Cardiac fibroblast (primary cell): Measurements from ENCODE around the gene ENTPD6.
"Not testable (repeated sequence)": the region's sequence is repeated elsewhere in the genome, so short reads cannot be mapped to it uniquely, and the experiment has no call there.

Source experiments
- DNase-seq, 2 donors: peaks; one replicate each; pipeline versions ENCODE4 v3.0.0 to v3.0.0-alpha.2; 2010; ENCODE audit warnings: low read depth in 2 of 2
- H3K4me3 ChIP-seq, 2 donors: replicated peaks in 1 of 2; 1 replicate in 1 of 2; 2 replicates in 1 of 2; pipeline ENCODE4 v1.5.1; 2011; ENCODE audit warnings: low read depth in 2 of 2, low read length in 2 of 2, mild to moderate bottlenecking in 2 of 2, moderate library complexity in 1 of 2
- CTCF ChIP-seq: IDR thresholded peaks from one replicate; pipeline ENCODE4 v1.5.1; 2011; ENCODE audit warnings: low read depth, mild to moderate bottlenecking, low read length, inconsistent platforms

ENTPD6 gene

GRCh38 chr20:25258476-25258805 is 62.9 kb downstream of the ENTPD6 start:
- no peak overlapping the region for H3K4me3 ChIP-seq
- DNase-seq: no peak
- TF ChIP-seq CTCF: no peak

- no peak overlapping the region for H3K4me3 ChIP-seq
- no peak for TF ChIP-seq CTCF
- DNase-seq: no peak
Measured at GRCh38 chr20:25258828-25259227, 63.3 kb downstream of the ENTPD6 start.

- no peak for TF ChIP-seq CTCF
- no peak for DNase-seq
- H3K4me3 ChIP-seq: no peak overlapping the region
Measured at GRCh38 chr20:25259358-25259757, 63.8 kb downstream of the ENTPD6 start.

GRCh38 chr20:25259788-25260254 is 64.3 kb downstream of the ENTPD6 start:
- no peak overlapping the region for H3K4me3 ChIP-seq
- no peak for DNase-seq
- TF ChIP-seq CTCF: no peak

GRCh38 chr20:25260770-25261437 is 65.4 kb downstream of the ENTPD6 start:
- not testable (repeated sequence) for DNase-seq, H3K4me3 ChIP-seq

- DNase-seq: no peak
Measured at GRCh38 chr20:25269057-25269832, 73.7 kb downstream of the ENTPD6 start.

More at GRCh38 chr20:25269057-25269832, 73.7 kb downstream of the ENTPD6 start:
- no peak overlapping the region for H3K4me3 ChIP-seq
- TF ChIP-seq CTCF: no peak
